HEK293T (cell line): ENCODE data around the gene WASF1.

Experiments
- CTCF ChIA-PET: fragments of 350-600 bp; formaldehyde crosslinking; extraction: SDS; loops from one replicate; lab custom pipeline; 2021; ENCODE audit warnings: antibody characterized with exemption, inconsistent platforms; lab: Yijun Ruan, JAX
- POLR2A ChIA-PET: fragments of 350-600 bp; formaldehyde crosslinking; extraction: SDS; loops from one replicate; lab custom pipeline; 2020; ENCODE audit warnings: antibody characterized with exemption, inconsistent platforms; lab: Yijun Ruan, JAX
- DNase-seq: peaks from one replicate; pipeline ENCODE4 v3.0.0; 2012; ENCODE audit warnings: mixed read lengths; ENCODE audit errors: extremely low spot score
- ARNT ChIP-seq: fragments of 450-650 bp; IDR thresholded peaks from 2 replicates; pipeline ENCODE4 v1.6.1; 2017; ENCODE audit warnings: mild to moderate bottlenecking
- BHLHE40 ChIP-seq: fragments of 450-650 bp; IDR thresholded peaks from 2 replicates; pipeline ENCODE4 v1.6.1; 2016; ENCODE audit warnings: mild to moderate bottlenecking, moderate library complexity, borderline replicate concordance
- CTBP1 ChIP-seq: fragments of 450-650 bp; IDR thresholded peaks from 2 replicates; pipeline ENCODE4 v1.6.1; 2016; ENCODE audit warnings: borderline replicate concordance
- ELF4 ChIP-seq: fragments of 450-650 bp; IDR thresholded peaks from 2 replicates; pipeline ENCODE4 v1.6.1; 2017; ENCODE audit warnings: antibody characterized with exemption
- FOXA1 ChIP-seq: fragments of 450-650 bp; IDR thresholded peaks from 2 replicates; pipeline ENCODE4 v1.6.1; 2016; ENCODE audit warnings: mild to moderate bottlenecking
- FOXK2 ChIP-seq: fragments of 450-650 bp; IDR thresholded peaks from 2 replicates; pipeline ENCODE4 v1.6.1; 2016; ENCODE audit warnings: mild to moderate bottlenecking
- FOXM1 ChIP-seq: fragments of 450-650 bp; IDR thresholded peaks from 2 replicates; pipeline ENCODE4 v1.6.1; 2017; ENCODE audit warnings: mild to moderate bottlenecking, borderline replicate concordance
- HDGF ChIP-seq: fragments of 450-650 bp; IDR thresholded peaks from 2 replicates; pipeline ENCODE4 v1.6.1; 2017; ENCODE audit warnings: antibody characterized with exemption, borderline replicate concordance
- L3MBTL2 ChIP-seq: fragments of 450-650 bp; conservative IDR thresholded peaks from 2 replicates; pipeline ENCODE4 v1.6.1; 2016; ENCODE audit warnings: mild to moderate bottlenecking
- LEF1 ChIP-seq: fragments of 450-650 bp; IDR thresholded peaks from 2 replicates; pipeline ENCODE4 v1.6.1; 2017; ENCODE audit warnings: mild to moderate bottlenecking, borderline replicate concordance
- NFRKB ChIP-seq: fragments of 450-650 bp; IDR thresholded peaks from 2 replicates; pipeline ENCODE4 v1.6.1; 2016; ENCODE audit warnings: mild to moderate bottlenecking, moderate library complexity
- SP1 ChIP-seq: fragments of 450-650 bp; IDR thresholded peaks from 2 replicates; pipeline ENCODE4 v1.6.1; 2017
- SUZ12 ChIP-seq: fragments of 450-650 bp; IDR thresholded peaks from 2 replicates; pipeline ENCODE4 v1.6.1; 2016; ENCODE audit warnings: mild to moderate bottlenecking
- TARDBP ChIP-seq: fragments of 450-650 bp; IDR thresholded peaks from 2 replicates; pipeline ENCODE4 v1.6.1; 2016
- ZNF384 ChIP-seq: fragments of 450-650 bp; IDR thresholded peaks from 2 replicates; pipeline ENCODE4 v1.6.1; 2016
- TF ChIP-seq, protein P1 (sequence below): fragments of 450-650 bp; IDR thresholded peaks from 2 replicates; pipeline ENCODE4 v1.6.1; 2016

WASF1 gene

DNA sequence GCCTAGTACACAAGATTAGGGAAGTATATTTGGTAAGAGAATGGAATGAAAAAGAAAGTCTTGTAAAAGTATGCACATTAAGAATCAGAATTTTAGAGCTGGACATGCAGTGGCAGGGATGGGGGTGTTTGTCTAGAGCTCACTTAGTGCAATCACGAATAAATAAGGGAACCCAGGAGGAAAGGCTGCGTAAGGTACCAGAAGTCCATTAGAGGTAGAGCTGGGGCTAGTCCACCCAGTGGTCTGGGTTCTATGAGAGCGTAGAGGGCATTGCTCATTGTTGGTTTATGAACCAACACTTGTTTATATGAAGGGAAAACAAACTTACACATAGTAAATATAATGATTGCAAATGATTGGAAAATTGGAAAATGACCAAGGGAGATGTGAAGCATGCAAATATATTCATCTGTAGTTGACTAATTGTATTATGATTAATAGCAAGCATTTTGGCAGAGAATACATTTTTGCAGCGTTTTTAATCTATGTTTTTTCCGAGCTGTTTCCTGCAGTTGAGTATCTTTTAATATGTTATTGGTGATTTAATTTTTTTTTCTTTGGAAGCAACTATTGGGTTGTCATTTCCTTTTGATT, 3.9 kb upstream of the WASF1 start:
- no peak for DNase-seq
- no peak for TF ChIP-seq FOXK2
- TF ChIP-seq NFRKB = no peak
- TF ChIP-seq ELF4 = no peak
- TF ChIP-seq ZNF384 = no peak
- TF ChIP-seq SUZ12 = no peak
- TF ChIP-seq FOXA1 = no peak
- TF ChIP-seq HDGF = no peak
- TF ChIP-seq SP1 = no peak
- no peak for TF ChIP-seq CTBP1
- no peak for TF ChIP-seq FOXM1
- no peak for TF ChIP-seq TARDBP
- TF ChIP-seq LEF1 = no peak
- CTCF ChIA-PET = no interaction called here
- POLR2A ChIA-PET = no interaction called here

DNA sequence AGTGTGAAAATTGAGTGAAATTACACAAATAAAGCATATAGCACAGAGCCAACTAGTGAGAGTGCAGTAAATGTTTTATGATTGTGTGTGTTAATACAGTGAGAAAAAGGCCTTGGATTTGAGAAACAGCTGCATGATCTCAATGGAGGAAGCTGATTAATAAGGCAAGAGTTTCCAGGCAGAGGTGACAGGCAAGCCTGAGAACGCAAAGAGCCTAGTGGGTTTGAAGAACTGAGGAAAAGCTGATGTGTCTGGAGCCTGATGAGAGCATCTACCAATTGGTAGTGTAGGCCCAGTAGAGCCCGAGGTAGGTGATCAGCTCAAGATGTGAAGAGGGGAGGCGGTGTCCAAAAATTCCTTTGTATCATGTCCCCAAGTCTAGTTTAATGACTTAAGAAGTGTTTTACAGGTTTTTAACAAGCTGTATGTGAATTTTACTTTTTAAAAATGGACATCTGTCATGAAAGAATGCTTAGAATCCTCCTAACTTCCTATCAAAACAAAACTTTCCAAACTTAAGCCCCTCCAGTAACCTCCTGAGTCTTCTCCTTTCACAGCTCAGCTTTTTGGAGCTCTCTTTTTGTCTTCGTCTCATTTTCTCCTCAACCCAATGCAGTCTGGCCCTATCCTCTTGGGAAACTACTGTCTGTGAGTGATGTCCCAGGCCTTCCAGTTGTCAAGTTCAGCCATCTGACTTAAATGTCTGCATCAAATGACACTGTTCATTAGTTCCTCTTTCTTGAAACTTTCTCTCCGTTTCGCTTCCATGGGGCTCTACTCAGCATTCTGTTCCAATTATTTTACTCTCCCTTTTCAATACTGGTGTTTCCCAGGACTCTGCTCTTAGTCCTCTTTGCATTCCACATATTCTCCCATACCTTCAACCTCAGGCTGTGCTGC, 1.9 kb upstream of the WASF1 start:
- CTCF ChIA-PET = no interaction called here
- TF ChIP-seq CTBP1 (no peak), SP1 (no peak), NFRKB (no peak), FOXK2 (no peak), L3MBTL2 (no peak), ELF4 (no peak), SUZ12 (no peak), BHLHE40 (no peak)
- TF ChIP-seq, protein P1, sequence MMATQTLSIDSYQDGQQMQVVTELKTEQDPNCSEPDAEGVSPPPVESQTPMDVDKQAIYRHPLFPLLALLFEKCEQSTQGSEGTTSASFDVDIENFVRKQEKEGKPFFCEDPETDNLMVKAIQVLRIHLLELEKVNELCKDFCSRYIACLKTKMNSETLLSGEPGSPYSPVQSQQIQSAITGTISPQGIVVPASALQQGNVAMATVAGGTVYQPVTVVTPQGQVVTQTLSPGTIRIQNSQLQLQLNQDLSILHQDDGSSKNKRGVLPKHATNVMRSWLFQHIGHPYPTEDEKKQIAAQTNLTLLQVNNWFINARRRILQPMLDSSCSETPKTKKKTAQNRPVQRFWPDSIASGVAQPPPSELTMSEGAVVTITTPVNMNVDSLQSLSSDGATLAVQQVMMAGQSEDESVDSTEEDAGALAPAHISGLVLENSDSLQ = no peak
- DNase-seq = no peak
- POLR2A ChIA-PET = interaction anchor here (0.6 kb wide), 1 partner anchor 1031 kb away, joined by 4 read pairs; no protein-coding TSS in a partner anchor

DNA sequence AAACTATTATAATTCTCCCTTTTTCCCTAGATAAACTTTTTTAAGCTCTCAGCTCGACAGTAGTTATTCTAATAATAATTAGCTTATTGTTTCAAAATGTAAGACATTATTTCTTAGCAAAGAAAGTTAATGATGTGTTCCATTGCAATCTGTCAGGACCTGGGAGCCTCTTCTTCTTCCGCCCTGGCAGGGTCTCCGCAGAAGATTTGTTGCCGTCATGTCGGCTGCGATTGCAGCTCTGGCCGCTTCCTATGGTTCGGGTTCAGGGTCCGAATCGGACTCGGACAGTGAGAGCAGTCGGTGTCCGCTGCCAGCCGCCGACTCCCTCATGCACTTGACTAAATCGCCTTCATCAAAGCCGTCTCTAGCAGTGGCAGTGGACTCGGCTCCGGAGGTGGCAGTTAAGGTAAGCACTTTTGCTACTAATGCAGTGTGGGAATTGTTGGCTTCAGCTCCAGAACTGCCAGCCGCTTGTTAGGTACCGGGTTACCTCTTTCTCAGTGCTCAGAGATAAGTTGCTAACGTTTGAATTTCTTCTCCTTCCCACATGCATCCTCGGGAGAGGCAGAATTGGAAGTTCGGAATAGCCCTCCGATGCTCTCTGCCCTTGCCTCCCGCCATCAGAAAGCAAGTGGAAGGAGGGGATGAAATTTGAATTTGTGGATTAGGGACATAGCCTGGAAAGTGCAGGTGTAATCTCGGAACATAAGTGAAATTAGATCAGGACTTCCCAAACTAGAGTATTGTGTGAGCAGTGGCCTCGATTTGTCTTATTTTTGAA, 948 bp upstream of the WASF1 start, which contains the start of gene CDC40:
Gene CDC40 (plus strand): TSS at position 200 of the 781 bp plus-strand sequence. CDS start 18 bp downstream, at position 218.
- CTCF ChIA-PET = interaction anchor here (0.6 to 1.5 kb wide), 2 partner anchors 148 to 161 kb away, joined by 3 to 5 read pairs; no protein-coding TSS in a partner anchor
- 0 out of 2 replicates have a peak, but pooled peaks have one; percentile 29 for TF ChIP-seq ARNT
- TF ChIP-seq FOXK2 = no peak
- TF ChIP-seq, protein P1 = peak; percentile 92
- peak; percentile 67 for DNase-seq
- POLR2A ChIA-PET = interaction anchor here (0.6 to 1.6 kb wide), 9 partner anchors 8 to 1032 kb away, joined by 3 to 8 read pairs (median 4); partner anchors contain the start of gene AMD1

DNA sequence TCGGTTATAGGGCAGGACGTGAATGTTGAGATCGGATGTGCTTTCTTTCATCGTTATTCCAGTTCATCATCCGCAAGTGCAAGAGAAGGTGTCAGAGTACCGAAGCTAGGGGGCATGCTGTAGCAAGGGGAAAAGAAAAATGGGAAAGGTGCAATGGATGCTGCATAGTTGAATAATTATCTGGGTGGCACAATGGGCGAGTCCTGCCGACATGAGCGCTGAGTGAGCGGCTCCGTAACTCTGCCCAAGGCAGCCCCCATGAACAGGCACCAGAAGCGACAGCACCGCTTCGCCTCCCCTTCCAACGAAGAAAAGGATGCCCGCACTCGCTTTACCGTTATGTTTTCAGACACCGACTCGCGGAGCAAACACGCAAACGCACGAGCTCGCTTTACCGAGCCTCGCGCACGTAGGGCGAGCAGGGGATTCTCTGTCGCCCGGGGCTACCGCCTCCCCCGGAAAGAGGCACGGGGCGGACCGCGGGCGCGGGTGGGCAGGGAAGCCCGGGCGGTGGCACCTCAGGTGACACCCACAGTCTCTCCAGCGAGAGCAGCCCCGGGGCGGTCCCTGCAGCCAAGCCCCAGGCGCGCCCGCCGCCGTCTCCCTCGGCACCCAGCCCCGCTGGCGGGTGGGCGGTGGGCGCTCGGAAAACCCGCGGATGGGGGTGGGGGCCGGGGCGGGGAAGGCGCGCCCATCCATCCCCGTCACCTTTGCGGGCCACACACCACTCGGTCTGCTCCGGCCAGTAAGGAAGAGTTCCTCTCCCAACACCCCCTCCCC, 654 bp downstream of the WASF1 start:
- DNase-seq = peak; percentile 50
- ChIA-PET POLR2A (interaction anchor here (0.9 to 1.6 kb wide), 5 partner anchors 22 to 211 kb away, joined by 3 to 5 read pairs (median 4); no protein-coding TSS in a partner anchor), CTCF (interaction anchor here (0.6 kb wide), 1 partner anchor 414 kb away, joined by 3 read pairs; no protein-coding TSS in a partner anchor)
- TF ChIP-seq, protein P1 = peak; percentile 51
- TF ChIP-seq TARDBP = no peak
- peak; percentile 79; the same call in 1 of the 2 replicates for TF ChIP-seq CTBP1

DNA sequence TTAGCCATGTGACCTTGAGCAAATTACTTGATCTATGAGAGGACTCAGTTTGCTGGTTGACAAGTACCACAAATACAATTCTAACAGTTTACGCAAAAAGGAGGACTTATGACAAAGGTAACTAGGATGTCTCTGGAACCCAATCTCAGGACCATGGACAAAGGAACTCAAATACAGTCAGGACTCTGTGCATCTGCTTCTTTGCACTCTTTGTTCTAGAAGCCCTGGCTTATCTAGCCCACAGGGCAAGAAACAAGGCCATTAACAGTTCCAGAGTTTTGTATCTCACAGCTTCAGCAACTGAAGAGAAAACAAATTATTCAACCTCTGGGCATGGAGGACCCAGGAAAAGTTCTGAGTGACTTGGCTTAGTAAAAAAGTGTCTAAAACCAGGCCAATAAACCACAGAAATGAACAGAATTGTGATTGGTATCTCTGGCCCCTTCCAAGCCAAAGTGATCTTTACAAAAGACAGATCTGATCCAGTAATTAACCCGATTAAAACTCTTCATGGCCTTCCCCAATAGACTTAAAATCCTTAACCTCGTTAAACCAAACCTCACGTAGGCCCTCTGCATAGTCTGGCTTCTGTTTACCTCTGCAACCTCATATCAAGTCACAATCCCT, 5.9 kb downstream of the WASF1 start:
- no peak for DNase-seq
- POLR2A ChIA-PET = no interaction called here
- TF ChIP-seq ARNT (no peak), SP1 (no peak), ZNF384 (no peak), FOXK2 (no peak), HDGF (no peak)
- CTCF ChIA-PET = no interaction called here
